ENCODE data around the gene SLC6A13. TPM values are rescaled to one million over a fixed set of nuclear protein-coding genes. Genes with fewer than 3 reads are reported as not detected.

Gene SLC6A13
- total and polyA plus RNA-seq, 2 donors (not counting 3 experiments of a cell fraction or from before 2014, with no cell fraction given): 0.14 TPM; not detected in 1

DNA sequence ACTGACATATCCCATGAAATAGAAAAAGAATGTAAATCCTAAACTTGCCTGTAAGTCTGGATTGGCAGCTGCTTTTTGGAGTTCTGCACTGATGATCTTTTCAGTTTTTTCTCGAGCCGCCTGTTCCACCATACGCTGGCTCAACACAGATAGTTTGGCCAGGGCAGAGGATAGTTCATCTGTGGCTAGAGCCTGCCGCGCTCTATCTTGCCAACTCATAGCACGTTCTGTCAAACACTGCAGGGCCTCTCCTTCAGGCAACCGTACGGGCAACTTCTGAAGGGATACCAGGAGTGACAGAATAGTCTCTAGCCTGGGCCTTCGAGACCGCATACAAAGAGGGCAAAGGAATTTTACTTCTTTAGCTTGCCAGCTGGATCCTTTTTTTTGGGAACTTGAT is 44.8 kb upstream of the SLC6A13 start:
- DNase-seq (ENCODE audit: low read depth, low spot score): no peak
- Histone ChIP-seq H3K4me3 (replicated peaks in 1 of 3; ENCODE audit: insufficient read depth in 1 of 3, low read depth in 1 of 3, low read length in 3 of 3) (no peak overlapping the region), H3K9me1 (replicated peaks; ENCODE audit: control insufficient read depth, extremely low read depth, insufficient read depth, low read length) (no peaks in the 10 kb centered on the region), H3K4me1 (ENCODE audit: control insufficient read depth, extremely low read depth, insufficient read depth, low read length) (no peaks in the 10 kb centered on the region), H3K4me2 (ENCODE audit: insufficient read depth, low read length) (no peak overlapping the region), H3K36me3 (ENCODE audit: control insufficient read depth in 2 of 2, extremely low read depth in 1 of 2, insufficient read depth in 2 of 2, low read length in 2 of 2) (peaks cover 20 to 28% of the 10 kb centered on the region in 2 experiments), H3K9ac (replicated peaks; ENCODE audit: extremely low read depth, insufficient read depth, low read length) (no peak overlapping the region), H3K9me3 (replicated peaks; ENCODE audit: control insufficient read depth, insufficient read depth, low read length) (no peaks in the 10 kb centered on the region), H4K20me1 (replicated peaks; ENCODE audit: control insufficient read depth, extremely low read depth, insufficient read depth, low read length) (no peaks in the 10 kb centered on the region), H3K79me2 (ENCODE audit: control insufficient read depth, insufficient read depth, low read length) (peaks cover 12% of the 10 kb centered on the region), H2AFZ (ENCODE audit: low read depth, low read length) (no peak overlapping the region), H3K27ac (ENCODE audit: insufficient read depth, low read depth, low read length) (no peak overlapping the region), H3K27me3 (ENCODE audit: control insufficient read depth in 2 of 2, insufficient read depth in 2 of 2, low read length in 2 of 2) (no peaks in the 10 kb centered on the region)
- intact Hi-C loops (cut with micrococcal nuclease): no loop called here
- dilution Hi-C loops (cut with MboI; ENCODE audit: extremely low pct_ligation_motif_present, low sequenced_read_pairs): no loop called here
- FAIRE-seq: no peak
- TF ChIP-seq FOS (IDR thresholded peaks at IDR 0.05; ENCODE audit: borderline replicate concordance, insufficient read depth, low read length) (no peak), GATA2 (IDR thresholded peaks at IDR 0.05; ENCODE audit: insufficient read depth, insufficient read length, low read depth, low read length) (no peak), POLR2A (IDR thresholded peaks at IDR 0.05; ENCODE audit: low read depth, low read length) (no peak), CTCF (IDR thresholded peaks at IDR 0.05; ENCODE audit: extremely low read depth in 1 of 2, insufficient read depth in 1 of 2, low read depth in 1 of 2, low read length in 2 of 2) (no peak), EZH2 (IDR thresholded peaks at IDR 0.05; ENCODE audit: borderline replicate concordance, low read depth, low read length, severe bottlenecking) (no peak), MYC (IDR thresholded peaks at IDR 0.05; ENCODE audit: low read depth, low read length) (no peak), JUN (IDR thresholded peaks at IDR 0.05; ENCODE audit: borderline replicate concordance, insufficient read depth, insufficient read length, low read depth) (no peak), POLR2AphosphoS5 (IDR thresholded peaks at IDR 0.05; ENCODE audit: insufficient read depth, low read depth, low read length) (no peak)
- TF ChIP-seq, protein P1, sequence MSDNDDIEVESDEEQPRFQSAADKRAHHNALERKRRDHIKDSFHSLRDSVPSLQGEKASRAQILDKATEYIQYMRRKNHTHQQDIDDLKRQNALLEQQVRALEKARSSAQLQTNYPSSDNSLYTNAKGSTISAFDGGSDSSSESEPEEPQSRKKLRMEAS (IDR thresholded peaks at IDR 0.05; ENCODE audit: insufficient read depth, insufficient read length): no peak
- TSS peak; percentile 57 for BruUV-seq (replicated peaks)
- CTCF ChIA-PET: no interaction called here
- POLR2A ChIA-PET: no interaction called here

Measured in endothelial cell of umbilical vein (primary cell).